Trophoblast cell (in vitro differentiated cells and primary cell): ENCODE measurements around the gene GNAI3.

Experiments used
- DNase-seq, 2 donors: peaks; one replicate each; pipeline ENCODE4 v3.0.0-alpha.2; 2016
- H2AFZ ChIP-seq: 2 replicates; pipeline ENCODE4 v1.6.1; 2013; ENCODE audit warnings: low read length, moderate library complexity, mild to moderate bottlenecking; ENCODE audit not compliant: insufficient read depth, poor library complexity
- H2AK5ac ChIP-seq: 2 replicates; pipeline ENCODE4 v1.6.1; 2013; ENCODE audit warnings: mild to moderate bottlenecking, low read length
- H2BK120ac ChIP-seq: 2 replicates; pipeline ENCODE4 v1.6.1; 2013; ENCODE audit warnings: low read length, mild to moderate bottlenecking, moderate library complexity; ENCODE audit not compliant: insufficient read depth, poor library complexity
- H2BK12ac ChIP-seq: 2 replicates; pipeline ENCODE4 v1.6.1; 2013; ENCODE audit warnings: mild to moderate bottlenecking, low read length, moderate library complexity
- H2BK5ac ChIP-seq: 2 replicates; pipeline ENCODE4 v1.6.1; 2013; ENCODE audit warnings: low read length, low read depth, moderate library complexity, mild to moderate bottlenecking; ENCODE audit not compliant: poor library complexity
- H3K14ac ChIP-seq: 2 replicates; pipeline ENCODE4 v1.6.1; 2013; ENCODE audit warnings: mild to moderate bottlenecking, low read length
- H3K18ac ChIP-seq: 2 replicates; pipeline ENCODE4 v1.6.1; 2013; ENCODE audit warnings: mild to moderate bottlenecking, low read length
- H3K23ac ChIP-seq: 2 replicates; pipeline ENCODE4 v1.6.1; 2013; ENCODE audit warnings: low read length
- H3K27ac ChIP-seq: 2 replicates; pipeline ENCODE4 v1.5.1; 2013; ENCODE audit warnings: low read depth, mild to moderate bottlenecking, inconsistent platforms, low read length, moderate library complexity
- H3K27me3 ChIP-seq: 2 replicates; pipeline ENCODE4 v1.6.1; 2013; ENCODE audit warnings: inconsistent platforms, mild to moderate bottlenecking, low read length, moderate library complexity; ENCODE audit not compliant: insufficient read depth
- H3K36me3 ChIP-seq, 2 experiments: 1 replicate in 1 of 2; 2 replicates in 1 of 2; pipeline ENCODE4 v1.6.1; 2013; ENCODE audit warnings: low read length in 2 of 2, mild to moderate bottlenecking in 2 of 2, moderate library complexity in 1 of 2; ENCODE audit not compliant: insufficient read depth in 2 of 2, control insufficient read depth in 1 of 2
- H3K4ac ChIP-seq: 2 replicates; pipeline ENCODE4 v1.6.1; 2013; ENCODE audit warnings: low read depth, mild to moderate bottlenecking, low read length, moderate library complexity
- H3K4me1 ChIP-seq, 2 experiments: 1 replicate in 1 of 2; 2 replicates in 1 of 2; pipeline ENCODE4 v1.6.1; 2013; ENCODE audit warnings: low read length in 2 of 2, mild to moderate bottlenecking in 2 of 2, moderate library complexity in 1 of 2; ENCODE audit not compliant: insufficient read depth in 2 of 2, control insufficient read depth in 1 of 2
- H3K4me2 ChIP-seq: 2 replicates; pipeline ENCODE4 v1.6.1; 2013; ENCODE audit warnings: inconsistent platforms, mild to moderate bottlenecking, low read length, moderate library complexity
- H3K4me3 ChIP-seq: 2 replicates; pipeline ENCODE4 v1.5.1; 2013; ENCODE audit warnings: mild to moderate bottlenecking, low read depth, low read length, inconsistent platforms
- H3K79me1 ChIP-seq: one replicate; pipeline ENCODE4 v1.6.1; 2013; ENCODE audit warnings: low read length
- H3K79me2 ChIP-seq: 2 replicates; pipeline ENCODE4 v1.6.1; 2013; ENCODE audit warnings: low read length, mild to moderate bottlenecking; ENCODE audit not compliant: control insufficient read depth, insufficient read depth, poor library complexity
- H3K9ac ChIP-seq: 2 replicates; pipeline ENCODE4 v1.6.1; 2013; ENCODE audit warnings: mild to moderate bottlenecking, low read length
- H3K9me3 ChIP-seq: 2 replicates; pipeline ENCODE4 v1.6.1; 2013; ENCODE audit warnings: low read depth, mild to moderate bottlenecking, control low read depth, inconsistent platforms, low read length; ENCODE audit not compliant: insufficient read depth
- H4K12ac ChIP-seq: 2 replicates; pipeline ENCODE4 v1.6.1; 2013; ENCODE audit warnings: low read depth, mild to moderate bottlenecking, low read length, moderate library complexity
- H4K8ac ChIP-seq: 2 replicates; pipeline ENCODE4 v1.6.1; 2013; ENCODE audit warnings: low read depth, mild to moderate bottlenecking, low read length, moderate library complexity
- H4K91ac ChIP-seq: one replicate; pipeline ENCODE4 v1.6.1; 2013; ENCODE audit warnings: low read depth, mild to moderate bottlenecking, low read length, moderate library complexity
- WGBS: extraction: QIAGEN DNeasy Blood & Tissue Kit; methylation state at CpG from one replicate; pipeline ENCODE4 v1.1.7; 2013; ENCODE audit warnings: missing lambda C conversion rate; ENCODE audit not compliant: insufficient read length, insufficient coverage; ENCODE audit errors: extremely low coverage; 5-methylcytosine and 5-hydroxymethylcytosine counted together

The GNAI3 gene

DNA sequence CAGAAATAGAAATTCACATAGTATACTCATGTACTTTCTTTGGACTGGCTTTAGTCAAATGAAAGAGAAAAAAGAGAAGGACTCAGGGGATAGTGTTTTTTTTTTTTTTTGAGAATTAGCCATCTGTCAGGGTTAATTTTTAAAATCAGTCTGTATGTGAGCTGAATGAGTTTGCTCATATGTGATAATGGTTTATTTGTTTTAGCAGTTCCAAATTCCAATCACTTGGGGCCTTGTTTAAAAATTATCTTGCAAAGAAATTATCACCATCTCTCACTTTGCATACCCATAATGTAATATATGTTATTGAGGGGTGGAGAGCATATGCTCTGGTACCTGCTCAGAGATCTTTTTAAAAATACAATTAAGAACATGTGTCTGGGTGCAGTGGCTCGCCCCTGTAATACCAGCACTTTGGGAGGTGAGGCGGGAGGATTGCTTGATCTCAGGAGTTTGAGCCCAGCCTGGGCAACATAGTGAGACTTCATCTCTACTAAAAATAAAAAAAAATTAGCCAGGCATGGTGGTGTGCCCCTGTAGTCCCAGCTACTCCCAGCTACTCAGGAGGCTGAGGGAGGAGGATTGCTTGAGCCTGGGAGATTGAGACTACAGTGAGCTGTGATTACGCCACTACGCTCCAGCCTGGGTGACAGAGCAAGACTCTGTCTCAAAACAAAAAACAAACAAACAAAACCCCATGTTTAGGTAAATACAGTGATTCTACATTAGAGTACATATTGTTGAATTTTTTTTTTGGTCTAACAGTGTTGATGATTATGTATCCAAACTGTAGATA lies 19.7 kb downstream of the GNAI3 start:
- no peak overlapping the region for H3K18ac ChIP-seq
- no peak overlapping the region for H3K23ac ChIP-seq
- no peak overlapping the region for H2BK12ac ChIP-seq
- no peak overlapping the region for H3K9ac ChIP-seq
- no peak overlapping the region for H2AFZ ChIP-seq
- H3K4me2 ChIP-seq = no peak overlapping the region
- no peaks in the 10 kb centered on the region for H3K79me1 ChIP-seq
- no peak overlapping the region for H3K14ac ChIP-seq
- WGBS = no CpG with 5 or more reads among the region's 4 CpGs
- H2BK120ac ChIP-seq = no peak overlapping the region
- no peaks in the 10 kb centered on the region for H3K36me3 ChIP-seq
- H3K4ac ChIP-seq = no peak overlapping the region
- no peaks in the 10 kb centered on the region for H3K27me3 ChIP-seq
- no peak for DNase-seq
- H3K27ac ChIP-seq = no peak overlapping the region
- peaks cover 2% of the 10 kb centered on the region for H3K79me2 ChIP-seq
- H4K12ac ChIP-seq = no peak overlapping the region
- H4K8ac ChIP-seq = no peak overlapping the region
- no peak overlapping the region for H4K91ac ChIP-seq
- no peaks in the 10 kb centered on the region for H3K9me3 ChIP-seq
- peaks cover 4 to 9% of the 10 kb centered on the region in 2 experiments for H3K4me1 ChIP-seq
- H2AK5ac ChIP-seq = no peak overlapping the region
- H3K4me3 ChIP-seq = no peak overlapping the region
- no peak overlapping the region for H2BK5ac ChIP-seq

GRCh38 chr1:109569323-109569722 lies 20.9 kb downstream of the GNAI3 start:
- no peak overlapping the region for H3K23ac ChIP-seq
- H3K9ac ChIP-seq = no peak overlapping the region
- no peak overlapping the region for H3K18ac ChIP-seq
- peaks cover 2 to 6% of the 10 kb centered on the region in 2 experiments for H3K4me1 ChIP-seq
- no peak for DNase-seq
- no peak overlapping the region for H2BK5ac ChIP-seq
- no peaks in the 10 kb centered on the region for H3K79me1 ChIP-seq
- no peak overlapping the region for H2BK12ac ChIP-seq
- H3K9me3 ChIP-seq = no peaks in the 10 kb centered on the region
- no peak overlapping the region for H3K4me2 ChIP-seq
- H4K8ac ChIP-seq = no peak overlapping the region
- no peaks in the 10 kb centered on the region for H3K36me3 ChIP-seq
- H3K79me2 ChIP-seq = no peaks in the 10 kb centered on the region
- H3K27ac ChIP-seq = no peak overlapping the region
- H4K91ac ChIP-seq = no peak overlapping the region
- no peaks in the 10 kb centered on the region for H3K27me3 ChIP-seq
- no peak overlapping the region for H3K4me3 ChIP-seq
- H3K14ac ChIP-seq = no peak overlapping the region
- H2BK120ac ChIP-seq = no peak overlapping the region
- H3K4ac ChIP-seq = no peak overlapping the region
- no CpG with 5 or more reads among the region's 1 CpG for WGBS
- H2AK5ac ChIP-seq = no peak overlapping the region
- no peak overlapping the region for H2AFZ ChIP-seq
- H4K12ac ChIP-seq = no peak overlapping the region

DNA sequence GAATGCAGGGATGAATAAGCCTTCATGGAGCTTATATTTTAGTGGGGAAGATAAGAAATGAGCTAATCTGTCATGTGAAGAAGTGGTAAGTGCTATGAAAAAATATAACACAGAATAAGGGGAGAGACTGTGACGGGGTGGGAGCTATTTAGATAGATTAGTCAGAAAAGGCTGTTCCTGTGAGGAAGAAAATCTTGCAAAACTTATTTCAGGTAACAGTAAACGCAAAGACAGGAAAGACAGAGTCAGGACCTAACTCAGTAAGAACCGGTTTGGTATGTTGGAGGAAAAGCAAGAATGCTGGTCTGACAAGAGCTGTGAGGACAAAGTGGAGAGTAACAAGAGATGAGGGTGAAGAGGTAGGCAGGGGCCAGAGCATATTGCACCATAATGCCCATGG lies 22.0 kb downstream of the GNAI3 start:
- no CpG with 5 or more reads among the region's 3 CpGs for WGBS
- Histone ChIP-seq H2BK5ac (no peak overlapping the region), H3K27ac (no peak overlapping the region), H3K4me3 (no peak overlapping the region), H2AK5ac (no peak overlapping the region), H4K91ac (no peak overlapping the region), H2AFZ (no peak overlapping the region), H3K4me2 (peak overlapping the region; percentile 45), H2BK12ac (no peak overlapping the region), H4K8ac (no peak overlapping the region), H3K9ac (no peak overlapping the region), H3K4me1 (peaks cover 2% of the 10 kb centered on the region in 2 experiments), H4K12ac (no peak overlapping the region), H3K4ac (no peak overlapping the region), H3K79me1 (no peaks in the 10 kb centered on the region), H3K18ac (no peak overlapping the region), H3K9me3 (no peaks in the 10 kb centered on the region), H2BK120ac (no peak overlapping the region), H3K36me3 (peaks cover 0 to under 1% of the 10 kb centered on the region in 2 experiments), H3K79me2 (no peaks in the 10 kb centered on the region), H3K14ac (no peak overlapping the region), H3K27me3 (no peaks in the 10 kb centered on the region), H3K23ac (no peak overlapping the region)
- peak; percentile 78 to 91 for DNase-seq

DNA sequence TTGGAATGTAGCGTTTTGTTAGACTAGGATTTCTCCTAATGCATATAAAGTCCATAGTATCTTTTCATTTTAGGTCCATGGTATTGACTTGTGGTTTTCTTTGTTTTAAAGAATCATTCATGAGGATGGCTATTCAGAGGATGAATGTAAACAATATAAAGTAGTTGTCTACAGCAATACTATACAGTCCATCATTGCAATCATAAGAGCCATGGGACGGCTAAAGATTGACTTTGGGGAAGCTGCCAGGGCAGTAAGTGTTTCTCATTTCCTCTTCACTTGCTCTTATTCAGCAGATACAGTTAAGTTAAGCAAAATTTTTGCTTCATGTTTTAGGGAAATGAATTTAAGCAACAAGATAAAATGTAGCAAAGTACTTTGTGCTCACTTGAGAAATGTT lies 25.4 kb downstream of the GNAI3 start:
- no peaks in the 10 kb centered on the region for H3K79me2 ChIP-seq
- H2AK5ac ChIP-seq = no peak overlapping the region

More for the DNA sequence above, 25.4 kb downstream of the GNAI3 start:
- Histone ChIP-seq H3K27ac (no peak overlapping the region), H3K18ac (no peak overlapping the region), H2AFZ (no peak overlapping the region), H3K4ac (no peak overlapping the region), H4K12ac (no peak overlapping the region), H3K4me3 (no peak overlapping the region), H3K9me3 (no peaks in the 10 kb centered on the region), H2BK5ac (no peak overlapping the region), H3K14ac (no peak overlapping the region), H3K23ac (no peak overlapping the region), H3K36me3 (peaks cover 1 to 8% of the 10 kb centered on the region in 2 experiments), H3K9ac (no peak overlapping the region), H3K4me1 (peaks cover 2% of the 10 kb centered on the region in 2 experiments), H2BK12ac (no peak overlapping the region), H3K4me2 (no peak overlapping the region), H4K8ac (no peak overlapping the region), H4K91ac (no peak overlapping the region), H2BK120ac (no peak overlapping the region), H3K79me1 (no peaks in the 10 kb centered on the region), H3K27me3 (no peaks in the 10 kb centered on the region)
- no peak for DNase-seq
- no CpG with 5 or more reads among the region's 2 CpGs for WGBS
